ENCODE results near the gene MESP2. TPM values are rescaled to one million over a fixed set of nuclear protein-coding genes. Genes with fewer than 3 reads are reported as not detected.
"Not testable (repeated sequence)": the region's sequence is repeated elsewhere in the genome, so short reads cannot be mapped to it uniquely, and the experiment has no call there.

Gene MESP2
- total RNA-seq, 1 experiment from 2014 or later, result 1.4 TPM

GRCh38 chr15:89774492-89774891, 1.6 kb upstream of the MESP2 start:
- in situ Hi-C loops (cut with HindIII; ENCODE audit: low pct_unique_long_range_greater_than_20kb, low sequenced_read_pairs), result loop anchor here (10.0 kb wide), 1 partner anchor 100 kb away; no protein-coding TSS in a partner anchor
- DNase-seq (ENCODE audit: low read depth), result no peak

GRCh38 chr15:89775815-89776214, 317 bp upstream of the MESP2 start:
- in situ Hi-C loops (cut with HindIII; ENCODE audit: low pct_unique_long_range_greater_than_20kb, low sequenced_read_pairs), result loop anchor here (10.0 kb wide), 1 partner anchor 99 kb away; no protein-coding TSS in a partner anchor
- no peak for DNase-seq (ENCODE audit: low read depth)

GRCh38 chr15:89777073-89777751, 1.1 kb downstream of the MESP2 start:
- in situ Hi-C loops (cut with HindIII; ENCODE audit: low pct_unique_long_range_greater_than_20kb, low sequenced_read_pairs), result loop anchor here (10.0 kb wide), 1 partner anchor 98 kb away; no protein-coding TSS in a partner anchor
- DNase-seq (ENCODE audit: low read depth), result no peak

GRCh38 chr15:89777782-89778380, 1.7 kb downstream of the MESP2 start:
- no peak for DNase-seq (ENCODE audit: low read depth)

GRCh38 chr15:89778861-89779260, 2.7 kb downstream of the MESP2 start:
- in situ Hi-C loops (cut with HindIII; ENCODE audit: low pct_unique_long_range_greater_than_20kb, low sequenced_read_pairs), result loop anchor here (10.0 kb wide), 1 partner anchor 96 kb away; no protein-coding TSS in a partner anchor
- no peak for DNase-seq (ENCODE audit: low read depth)

More at GRCh38 chr15:89777782-89778380, 1.7 kb downstream of the MESP2 start:
- in situ Hi-C loops (cut with HindIII; ENCODE audit: low pct_unique_long_range_greater_than_20kb, low sequenced_read_pairs), result loop anchor here (10.0 kb wide), 1 partner anchor 97 kb away; no protein-coding TSS in a partner anchor

GRCh38 chr15:89780601-89781000, 4.5 kb downstream of the MESP2 start:
- DNase-seq (ENCODE audit: low read depth), result no peak
- in situ Hi-C loops (cut with HindIII; ENCODE audit: low pct_unique_long_range_greater_than_20kb, low sequenced_read_pairs), result no loop called here

GRCh38 chr15:89781055-89781454, 4.9 kb downstream of the MESP2 start:
- DNase-seq (ENCODE audit: low read depth), result peak; percentile 31
- in situ Hi-C loops (cut with HindIII; ENCODE audit: low pct_unique_long_range_greater_than_20kb, low sequenced_read_pairs), result no loop called here

GRCh38 chr15:89781891-89782618, 5.9 kb downstream of the MESP2 start:
- in situ Hi-C loops (cut with HindIII; ENCODE audit: low pct_unique_long_range_greater_than_20kb, low sequenced_read_pairs), result no loop called here
- DNase-seq (ENCODE audit: low read depth), result peak; percentile 39

- in situ Hi-C loops (cut with HindIII; ENCODE audit: low pct_unique_long_range_greater_than_20kb, low sequenced_read_pairs); DNase-seq (ENCODE audit: low read depth): not testable (repeated sequence)
Measured at GRCh38 chr15:89782619-89782950, 6.5 kb downstream of the MESP2 start.

GRCh38 chr15:89783111-89783860, 7.2 kb downstream of the MESP2 start:
- no peak for DNase-seq (ENCODE audit: low read depth)
- in situ Hi-C loops (cut with HindIII; ENCODE audit: low pct_unique_long_range_greater_than_20kb, low sequenced_read_pairs), result no loop called here

GRCh38 chr15:89783861-89784685, 7.9 kb downstream of the MESP2 start:
- in situ Hi-C loops (cut with HindIII; ENCODE audit: low pct_unique_long_range_greater_than_20kb, low sequenced_read_pairs), result no loop called here
- DNase-seq (ENCODE audit: low read depth), result no peak

- in situ Hi-C loops (cut with HindIII; ENCODE audit: low pct_unique_long_range_greater_than_20kb, low sequenced_read_pairs), result no loop called here
Measured at GRCh38 chr15:89784686-89784960, 8.5 kb downstream of the MESP2 start.

GRCh38 chr15:89785064-89785773, 9.1 kb downstream of the MESP2 start:
- in situ Hi-C loops (cut with HindIII; ENCODE audit: low pct_unique_long_range_greater_than_20kb, low sequenced_read_pairs), result no loop called here
- DNase-seq (ENCODE audit: low read depth), result no peak

More at GRCh38 chr15:89784686-89784960, 8.5 kb downstream of the MESP2 start:
- no peak for DNase-seq (ENCODE audit: low read depth)

- DNase-seq (ENCODE audit: low read depth), result no peak
- in situ Hi-C loops (cut with HindIII; ENCODE audit: low pct_unique_long_range_greater_than_20kb, low sequenced_read_pairs), result no loop called here
Measured at GRCh38 chr15:89785774-89786140, 9.6 kb downstream of the MESP2 start.

GRCh38 chr15:89787944-89788343, 11.8 kb downstream of the MESP2 start:
- no peak for DNase-seq (ENCODE audit: low read depth)
- in situ Hi-C loops (cut with HindIII; ENCODE audit: low pct_unique_long_range_greater_than_20kb, low sequenced_read_pairs), result no loop called here

GRCh38 chr15:89788585-89788984, 12.5 kb downstream of the MESP2 start:
- in situ Hi-C loops (cut with HindIII; ENCODE audit: low pct_unique_long_range_greater_than_20kb, low sequenced_read_pairs); DNase-seq (ENCODE audit: low read depth): not testable (repeated sequence)

GRCh38 chr15:89790206-89790605, 14.1 kb downstream of the MESP2 start:
- in situ Hi-C loops (cut with HindIII; ENCODE audit: low pct_unique_long_range_greater_than_20kb, low sequenced_read_pairs), result no loop called here
- no peak for DNase-seq (ENCODE audit: low read depth)
